HG02973 (cell line): Measurements from ENCODE around the gene GALNTL6.
"Not testable (repeated sequence)": the region's sequence is repeated elsewhere in the genome, so short reads cannot be mapped to it uniquely, and the experiment has no call there.

Experiments
- ATAC-seq: cut with Tn5 transposase; IDR thresholded peaks from one replicate; pipeline ENCODE4 v1.9.1; 2021; ENCODE audit warnings: moderate library complexity; ENCODE audit not compliant: unreplicated experiment

The GALNTL6 gene

GRCh38 chr4:172997217-172997609, 1184.0 kb downstream of the GALNTL6 start:
- ATAC-seq = no peak

GRCh38 chr4:172997856-172998255, 1184.7 kb downstream of the GALNTL6 start:
- no peak for ATAC-seq

- no peak for ATAC-seq
Observed at GRCh38 chr4:172998527-172999469, 1185.6 kb downstream of the GALNTL6 start.

GRCh38 chr4:173001571-173001970, 1188.4 kb downstream of the GALNTL6 start:
- ATAC-seq = no peak

- ATAC-seq = no peak
Observed at GRCh38 chr4:173002830-173003561, 1189.8 kb downstream of the GALNTL6 start.

GRCh38 chr4:173005912-173006633, 1192.9 kb downstream of the GALNTL6 start:
- no peak for ATAC-seq

- no peak for ATAC-seq
Observed at GRCh38 chr4:173008436-173008835, 1195.2 kb downstream of the GALNTL6 start.

GRCh38 chr4:173009129-173009823, 1196.1 kb downstream of the GALNTL6 start:
- no peak for ATAC-seq

GRCh38 chr4:173012608-173013007, 1199.4 kb downstream of the GALNTL6 start:
- ATAC-seq = no peak

GRCh38 chr4:173013232-173013930, 1200.2 kb downstream of the GALNTL6 start:
- no peak for ATAC-seq

GRCh38 chr4:173014113-173014558, 1200.9 kb downstream of the GALNTL6 start:
- ATAC-seq = no peak

GRCh38 chr4:173014836-173015235, 1201.6 kb downstream of the GALNTL6 start:
- no peak for ATAC-seq

- ATAC-seq = no peak
Observed at GRCh38 chr4:173017802-173018201, 1204.6 kb downstream of the GALNTL6 start.

GRCh38 chr4:173018446-173018845, 1205.2 kb downstream of the GALNTL6 start:
- no peak for ATAC-seq

- no peak for ATAC-seq
Observed at GRCh38 chr4:173019664-173020063, 1206.5 kb downstream of the GALNTL6 start.

- not testable (repeated sequence) for ATAC-seq
Observed at GRCh38 chr4:173021746-173022573, 1208.8 kb downstream of the GALNTL6 start.

- ATAC-seq = no peak
Observed at GRCh38 chr4:173024203-173024602, 1211.0 kb downstream of the GALNTL6 start.

- ATAC-seq = peak; percentile 86
Observed at GRCh38 chr4:173025131-173025530, 1211.9 kb downstream of the GALNTL6 start.

GRCh38 chr4:173037242-173037641, 1224.0 kb downstream of the GALNTL6 start:
- ATAC-seq = no peak
